GM23338 (cell line): ENCODE results near the gene RIPK1. TPM values are rescaled to one million over a fixed set of nuclear protein-coding genes. Genes with fewer than 3 reads are reported as not detected.

Experiments used
- ATAC-seq: fragments of 200-7000 bp; cut with Tn5 transposase; 3 replicates; pipeline ENCODE4 v1.9.1; 2020
- DNase-seq: peaks from one replicate; pipeline ENCODE4 v3.0.0-alpha.2; 2015; ENCODE audit warnings: low spot score
- H2AFZ ChIP-seq: fragments of 200-600 bp; sonication (generic); 2 replicates; pipeline ENCODE4 v1.8.0; 2016; ENCODE audit warnings: antibody characterized with exemption, mild to moderate bottlenecking, moderate library complexity
- H3F3A ChIP-seq: fragments of 200-600 bp; sonication (generic); replicated peaks from 2 replicates; pipeline ENCODE4 v1.8.0; 2017; ENCODE audit warnings: antibody characterized with exemption, mixed run types, low read depth
- H3K27ac ChIP-seq: fragments of 200-600 bp; sonication (generic); 2 replicates; pipeline ENCODE4 v1.6.1; 2016; ENCODE audit warnings: low read depth
- H3K27me3 ChIP-seq: fragments of 200-600 bp; sonication (generic); 2 replicates; pipeline ENCODE4 v1.8.0; 2016; ENCODE audit warnings: mild to moderate bottlenecking, mixed run types, moderate library complexity; ENCODE audit not compliant: insufficient read depth
- H3K36me3 ChIP-seq: fragments of 200-600 bp; sonication (generic); 2 replicates; pipeline ENCODE4 v1.8.0; 2016; ENCODE audit warnings: mild to moderate bottlenecking; ENCODE audit not compliant: insufficient read depth
- H3K4me1 ChIP-seq: fragments of 200-600 bp; sonication (generic); 2 replicates; pipeline ENCODE4 v1.8.0; 2016; ENCODE audit warnings: mild to moderate bottlenecking, moderate library complexity; ENCODE audit not compliant: insufficient read depth
- H3K4me2 ChIP-seq: fragments of 200-600 bp; sonication (generic); 2 replicates; pipeline ENCODE4 v1.7.1; 2017; ENCODE audit warnings: mixed run types
- H3K4me3 ChIP-seq: fragments of 200-600 bp; sonication (generic); 2 replicates; pipeline ENCODE4 v1.6.1; 2016; ENCODE audit warnings: mixed run types
- H3K79me2 ChIP-seq: fragments of 200-600 bp; sonication (generic); replicated peaks from 2 replicates; pipeline ENCODE4 v1.8.0; 2017; ENCODE audit warnings: mild to moderate bottlenecking; ENCODE audit not compliant: insufficient read depth
- H3K9me2 ChIP-seq: fragments of 200-600 bp; sonication (generic); 2 replicates; pipeline ENCODE4 v1.8.0; 2017; ENCODE audit not compliant: insufficient read depth
- H4K20me1 ChIP-seq: fragments of 200-600 bp; sonication (generic); replicated peaks from 2 replicates; pipeline ENCODE4 v1.8.0; 2017; ENCODE audit warnings: mild to moderate bottlenecking; ENCODE audit not compliant: insufficient read depth
- H3K27ac Mint-ChIP-seq: 2 replicates; pipeline ENCODE4 v1.8.0; 2020; ENCODE audit warnings: inconsistent platforms, mild to moderate bottlenecking, moderate library complexity, mixed read lengths
- H3K27me3 Mint-ChIP-seq: 3 replicates; pipeline ENCODE4 v1.8.0; 2022; ENCODE audit warnings: low read depth, mild to moderate bottlenecking, moderate library complexity, mixed read lengths, inconsistent platforms; ENCODE audit not compliant: insufficient read depth, poor library complexity
- H3K36me3 Mint-ChIP-seq: 3 replicates; pipeline ENCODE4 v1.8.0; 2021; ENCODE audit warnings: low read depth, mild to moderate bottlenecking, inconsistent platforms, moderate library complexity, mixed read lengths
- H3K4me1 Mint-ChIP-seq: 3 replicates; pipeline ENCODE4 v1.8.0; 2020; ENCODE audit warnings: mild to moderate bottlenecking, inconsistent platforms, mixed read lengths
- H3K4me3 Mint-ChIP-seq: 3 replicates; pipeline ENCODE4 v1.8.0; 2021; ENCODE audit warnings: moderate library complexity, mild to moderate bottlenecking, inconsistent platforms, mixed read lengths
- H3K9me3 Mint-ChIP-seq: 3 replicates; pipeline ENCODE4 v1.8.0; 2020; ENCODE audit warnings: moderate library complexity, mild to moderate bottlenecking, inconsistent platforms, mixed read lengths
- CREB1 ChIP-seq: fragments of 250-450 bp; sonication (Bioruptor Pico); IDR thresholded peaks from 2 replicates; pipeline ENCODE4 v1.5.0; 2020; ENCODE audit warnings: low read depth, mild to moderate bottlenecking, moderate library complexity
- CTCF ChIP-seq, 2 experiments: fragments of 200-600 bp in 1 of 2; sonication (generic) in 1 of 2; conservative IDR thresholded peaks; 2 replicates each; pipeline versions ENCODE4 v1.5.1 to v1.6.1; 2016 to 2017; ENCODE audit warnings: antibody characterized with exemption in 2 of 2, low read depth in 2 of 2, mild to moderate bottlenecking in 2 of 2, moderate library complexity in 1 of 2
- EZH2 ChIP-seq: fragments of 200-600 bp; sonication (generic); IDR thresholded peaks from one replicate; pipeline ENCODE4 v1.8.0; 2017; ENCODE audit warnings: antibody characterized with exemption, mild to moderate bottlenecking, low read depth; ENCODE audit not compliant: unreplicated experiment
- EZH2phosphoT487 ChIP-seq: fragments of 200-600 bp; sonication (generic); IDR thresholded peaks from one replicate; pipeline ENCODE4 v1.8.1; 2018; ENCODE audit warnings: antibody characterized with exemption; ENCODE audit not compliant: unreplicated experiment
- JUNB ChIP-seq: IDR thresholded peaks from one replicate; pipeline ENCODE4 v1.6.1; 2016; ENCODE audit warnings: antibody characterized with exemption; ENCODE audit not compliant: unreplicated experiment
- NANOG ChIP-seq: IDR thresholded peaks from 2 replicates; pipeline ENCODE4 v1.6.1; 2016; ENCODE audit warnings: antibody characterized with exemption, borderline replicate concordance
- POLR2AphosphoS5 ChIP-seq: IDR thresholded peaks from 2 replicates; pipeline ENCODE4 v1.6.1; 2016; ENCODE audit warnings: antibody characterized with exemption, low read depth
- REST ChIP-seq: IDR thresholded peaks from one replicate; pipeline ENCODE4 v1.6.1; 2018; ENCODE audit warnings: antibody characterized with exemption; ENCODE audit not compliant: unreplicated experiment
- STAT1 ChIP-seq: IDR thresholded peaks from one replicate; pipeline ENCODE4 v1.6.1; 2016; ENCODE audit warnings: antibody characterized with exemption; ENCODE audit not compliant: unreplicated experiment
- ZNF114 ChIP-seq: fragments of 250-450 bp; sonication (Bioruptor Pico); IDR thresholded peaks from 2 replicates; pipeline ENCODE4 v1.5.0; 2020; ENCODE audit warnings: mild to moderate bottlenecking, moderate library complexity
- ZNF331 ChIP-seq: fragments of 250-450 bp; sonication (Bioruptor Pico); IDR thresholded peaks from 2 replicates; pipeline ENCODE4 v1.5.0; 2020; ENCODE audit warnings: low read depth, mild to moderate bottlenecking, moderate library complexity
- ZNF462 ChIP-seq: fragments of 250-450 bp; sonication (Bioruptor Pico); IDR thresholded peaks from 2 replicates; pipeline ENCODE4 v1.5.0; 2020; ENCODE audit warnings: mild to moderate bottlenecking, moderate library complexity
- polyA plus RNA-seq: library from polyadenylated mRNA; unstranded; fragments of >200 nt; fragmentation: Nextera tagmentation; extraction: Ambion mirVana; gene quantifications from 2 replicates; pipeline ENCODE4 v1.2.1, GENCODE V29; 2016
- total RNA-seq: library from RNA; depleted of rRNA; stranded (reverse); fragments of >200 nt; shearing (Covaris generic); gene quantifications from 2 replicates; pipeline ENCODE4 v1.2.3, GENCODE V29; 2014

The RIPK1 gene
- total and polyA plus RNA-seq, 2 experiments from 2014 or later, result 5.7 to 19.4 TPM

GRCh38 chr6:3045777-3046176, 22.5 kb upstream of the RIPK1 start:
- no peaks in the 10 kb centered on the region for H3K27me3 ChIP-seq
- 0 out of 2 replicates have a peak, but pooled peaks cover 2% of the 10 kb centered on the region for H3F3A ChIP-seq
- no peaks in the 10 kb centered on the region; the same call in 2 of the 3 replicates for H3K36me3 Mint-ChIP-seq
- H3K36me3 ChIP-seq, result no peaks in the 10 kb centered on the region
- no peak overlapping the region for H3K4me3 ChIP-seq
- H3K27me3 Mint-ChIP-seq, result peaks cover 2% of the 10 kb centered on the region
- no peaks in the 10 kb centered on the region for H3K79me2 ChIP-seq
- no peak overlapping the region for H2AFZ ChIP-seq
- H3K4me2 ChIP-seq, result no peak overlapping the region
- no peaks in the 10 kb centered on the region for H3K9me2 ChIP-seq
- H3K4me3 Mint-ChIP-seq, result no peak overlapping the region
- DNase-seq, result no peak
- H3K4me1 ChIP-seq, result peaks cover 13% of the 10 kb centered on the region
- ATAC-seq, result no peak
- no peak overlapping the region for H3K27ac Mint-ChIP-seq
- no peak overlapping the region for H3K27ac ChIP-seq
- H4K20me1 ChIP-seq, result no peaks in the 10 kb centered on the region
- TF ChIP-seq EZH2phosphoT487, result no peak
- no peak for TF ChIP-seq CTCF (conservative IDR thresholded peaks at IDR 0.05; ENCODE audit: low read depth in 2 of 2)
- TF ChIP-seq ZNF114 (CRISPR knock-in tag), result no peak
- no peak for TF ChIP-seq STAT1
- TF ChIP-seq JUNB, result no peak
- no peak for TF ChIP-seq ZNF462
- TF ChIP-seq REST, result no peak
- TF ChIP-seq ZNF331, result no peak
- no peak for TF ChIP-seq CREB1
- TF ChIP-seq EZH2, result no peak
- TF ChIP-seq POLR2AphosphoS5, result no peak
- no peak for TF ChIP-seq NANOG
- H3K4me1 Mint-ChIP-seq, result peaks cover 11% of the 10 kb centered on the region
- H3K9me3 Mint-ChIP-seq, result no peaks in the 10 kb centered on the region
